ENCODE measurements around the gene ERCC6.

GRCh38 chr10:49527061-49527460 lies 11.9 kb downstream of the ERCC6 start:
- TF ChIP-seq POLR2A (IDR thresholded peaks at IDR 0.05) (no peak), CTCF (IDR thresholded peaks at IDR 0.05) (no peak)
